ENCODE results near the gene ITGA3.
A peak's percentile ranks its signal among the peaks of the same experiment; 100 is the strongest.

The ITGA3 gene

GRCh38 chr17:50044483-50044882 lies 11.4 kb upstream of the ITGA3 start:
- TF ChIP-seq, protein P1, sequence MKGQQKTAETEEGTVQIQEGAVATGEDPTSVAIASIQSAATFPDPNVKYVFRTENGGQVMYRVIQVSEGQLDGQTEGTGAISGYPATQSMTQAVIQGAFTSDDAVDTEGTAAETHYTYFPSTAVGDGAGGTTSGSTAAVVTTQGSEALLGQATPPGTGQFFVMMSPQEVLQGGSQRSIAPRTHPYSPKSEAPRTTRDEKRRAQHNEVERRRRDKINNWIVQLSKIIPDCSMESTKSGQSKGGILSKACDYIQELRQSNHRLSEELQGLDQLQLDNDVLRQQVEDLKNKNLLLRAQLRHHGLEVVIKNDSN (IDR thresholded peaks at IDR 0.05), result no peak
- 0 out of 2 replicates have a peak, but pooled peaks have one; percentile 51 for TF ChIP-seq ZBTB7A (IDR thresholded peaks at IDR 0.05; ENCODE audit: low read depth)

DNA sequence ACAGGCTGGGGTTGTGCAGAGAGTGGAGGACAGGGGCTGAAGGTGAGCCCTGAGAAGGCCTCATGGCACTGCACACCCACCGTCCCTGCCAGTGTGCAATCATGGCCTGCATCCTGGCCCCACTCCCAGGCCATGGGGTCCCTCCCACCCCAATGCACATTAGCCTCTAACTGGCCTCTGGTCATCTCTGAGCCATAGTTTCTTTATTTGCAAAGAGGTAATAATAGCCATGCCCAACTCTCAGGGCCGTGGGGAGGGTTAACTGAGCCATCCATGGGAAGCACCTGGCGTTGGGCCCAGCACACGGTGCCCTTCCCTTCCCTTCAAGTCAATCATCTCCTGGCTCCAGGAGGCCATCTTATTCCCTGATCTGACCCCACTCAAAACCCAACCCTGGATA lies 10.8 kb upstream of the ITGA3 start:
- no peak for TF ChIP-seq EGR1 (IDR thresholded peaks at IDR 0.05)
- TF ChIP-seq NFIC (IDR thresholded peaks at IDR 0.05), result peak; percentile 18; the same call in 1 of the 2 replicates

GRCh38 chr17:50046179-50046578 lies 9.7 kb upstream of the ITGA3 start:
- TF ChIP-seq NFIC (IDR thresholded peaks at IDR 0.05), result peak; percentile 84
- TF ChIP-seq CREB1 (IDR thresholded peaks at IDR 0.05; ENCODE audit: low read depth), result no peak

DNA sequence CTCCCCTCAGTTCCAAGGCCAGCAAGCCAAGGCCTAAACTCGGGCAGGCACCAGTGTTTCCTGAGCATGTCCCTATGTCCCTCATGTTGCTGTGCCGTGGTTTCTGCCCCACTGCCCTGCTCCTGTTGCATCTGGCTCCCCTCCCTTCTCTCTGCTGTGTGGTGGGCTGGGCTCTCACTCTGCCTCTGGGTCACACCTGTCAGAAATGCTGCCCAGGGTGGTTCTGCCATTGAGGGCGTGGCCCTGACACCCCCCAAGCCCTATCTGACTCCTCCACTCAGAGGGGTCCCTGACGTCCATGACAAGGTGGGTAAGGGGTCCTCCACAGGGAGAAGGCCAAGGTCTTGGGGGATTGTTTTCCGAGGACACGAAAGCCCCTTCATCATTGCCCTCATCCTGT lies 9.2 kb upstream of the ITGA3 start:
- TF ChIP-seq EGR1 (IDR thresholded peaks at IDR 0.05) (no peak), NFIC (IDR thresholded peaks at IDR 0.05) (no peak), TAF1 (IDR thresholded peaks at IDR 0.05; ENCODE audit: low read depth) (no peak), TCF12 (IDR thresholded peaks at IDR 0.05; ENCODE audit: low read depth) (no peak), ZBTB7A (IDR thresholded peaks at IDR 0.05; ENCODE audit: low read depth) (no peak), MAX (IDR thresholded peaks at IDR 0.05) (no peak), FOXM1 (IDR thresholded peaks at IDR 0.05; ENCODE audit: borderline replicate concordance, low read depth) (no peak), EP300 (IDR thresholded peaks at IDR 0.05; ENCODE audit: borderline replicate concordance) (no peak)
- TF ChIP-seq, protein P2, sequence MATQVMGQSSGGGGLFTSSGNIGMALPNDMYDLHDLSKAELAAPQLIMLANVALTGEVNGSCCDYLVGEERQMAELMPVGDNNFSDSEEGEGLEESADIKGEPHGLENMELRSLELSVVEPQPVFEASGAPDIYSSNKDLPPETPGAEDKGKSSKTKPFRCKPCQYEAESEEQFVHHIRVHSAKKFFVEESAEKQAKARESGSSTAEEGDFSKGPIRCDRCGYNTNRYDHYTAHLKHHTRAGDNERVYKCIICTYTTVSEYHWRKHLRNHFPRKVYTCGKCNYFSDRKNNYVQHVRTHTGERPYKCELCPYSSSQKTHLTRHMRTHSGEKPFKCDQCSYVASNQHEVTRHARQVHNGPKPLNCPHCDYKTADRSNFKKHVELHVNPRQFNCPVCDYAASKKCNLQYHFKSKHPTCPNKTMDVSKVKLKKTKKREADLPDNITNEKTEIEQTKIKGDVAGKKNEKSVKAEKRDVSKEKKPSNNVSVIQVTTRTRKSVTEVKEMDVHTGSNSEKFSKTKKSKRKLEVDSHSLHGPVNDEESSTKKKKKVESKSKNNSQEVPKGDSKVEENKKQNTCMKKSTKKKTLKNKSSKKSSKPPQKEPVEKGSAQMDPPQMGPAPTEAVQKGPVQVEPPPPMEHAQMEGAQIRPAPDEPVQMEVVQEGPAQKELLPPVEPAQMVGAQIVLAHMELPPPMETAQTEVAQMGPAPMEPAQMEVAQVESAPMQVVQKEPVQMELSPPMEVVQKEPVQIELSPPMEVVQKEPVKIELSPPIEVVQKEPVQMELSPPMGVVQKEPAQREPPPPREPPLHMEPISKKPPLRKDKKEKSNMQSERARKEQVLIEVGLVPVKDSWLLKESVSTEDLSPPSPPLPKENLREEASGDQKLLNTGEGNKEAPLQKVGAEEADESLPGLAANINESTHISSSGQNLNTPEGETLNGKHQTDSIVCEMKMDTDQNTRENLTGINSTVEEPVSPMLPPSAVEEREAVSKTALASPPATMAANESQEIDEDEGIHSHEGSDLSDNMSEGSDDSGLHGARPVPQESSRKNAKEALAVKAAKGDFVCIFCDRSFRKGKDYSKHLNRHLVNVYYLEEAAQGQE (IDR thresholded peaks at IDR 0.05; ENCODE audit: low read depth), result no peak

- no peak for TF ChIP-seq NFIC (IDR thresholded peaks at IDR 0.05)
- TF ChIP-seq FOXM1 (IDR thresholded peaks at IDR 0.05; ENCODE audit: borderline replicate concordance, low read depth), result no peak
- TF ChIP-seq TCF12 (IDR thresholded peaks at IDR 0.05; ENCODE audit: low read depth), result no peak
- TF ChIP-seq EP300 (IDR thresholded peaks at IDR 0.05; ENCODE audit: borderline replicate concordance), result no peak
- TF ChIP-seq, protein P1 (IDR thresholded peaks at IDR 0.05), result no peak
- TF ChIP-seq MAX (IDR thresholded peaks at IDR 0.05), result no peak
- TF ChIP-seq, protein P2 (IDR thresholded peaks at IDR 0.05; ENCODE audit: low read depth), result no peak
- TF ChIP-seq RAD21 (IDR thresholded peaks at IDR 0.05; ENCODE audit: low read depth), result no peak
- TF ChIP-seq TAF1 (IDR thresholded peaks at IDR 0.05; ENCODE audit: low read depth), result no peak
- TF ChIP-seq CEBPB (IDR thresholded peaks at IDR 0.05), result no peak
- TF ChIP-seq CREB1 (IDR thresholded peaks at IDR 0.05; ENCODE audit: low read depth), result no peak
- no peak for TF ChIP-seq EGR1 (IDR thresholded peaks at IDR 0.05)
Observed at GRCh38 chr17:50047083-50047482, 8.8 kb upstream of the ITGA3 start.

DNA sequence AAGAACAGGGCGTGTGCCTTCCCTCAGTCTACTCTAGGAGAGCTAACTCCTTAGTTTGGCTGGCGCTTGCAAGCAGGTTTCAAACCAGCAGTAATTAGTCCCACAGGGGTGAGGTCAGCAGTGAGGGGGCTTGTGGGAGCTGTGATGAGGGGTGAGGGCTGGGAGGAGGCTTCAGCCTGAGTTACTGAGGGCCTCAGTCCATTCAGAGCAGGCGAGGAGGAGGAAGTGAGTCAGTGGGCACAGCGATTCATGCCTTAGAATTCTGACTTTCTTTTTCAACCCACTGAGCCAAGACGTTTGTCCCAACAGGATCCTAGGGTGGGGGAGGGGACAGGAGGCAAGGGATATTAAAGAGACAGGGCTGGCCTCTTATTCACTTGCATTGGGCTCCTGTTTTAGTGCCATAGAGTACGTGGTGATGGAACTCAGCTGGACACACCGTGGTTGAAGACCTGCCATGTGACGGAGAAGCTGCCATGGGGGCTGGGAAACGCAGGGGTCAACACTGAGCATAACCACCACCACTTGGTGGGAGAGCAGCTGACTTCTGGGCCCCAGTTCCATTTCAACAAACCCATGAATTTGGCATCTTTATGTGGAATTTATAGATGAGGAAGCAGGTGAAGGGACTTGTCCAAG lies 8.3 kb upstream of the ITGA3 start:
- peak; percentile 29; the same call in 1 of the 2 replicates for TF ChIP-seq TEAD4 (IDR thresholded peaks at IDR 0.05)
- TF ChIP-seq TCF12 (IDR thresholded peaks at IDR 0.05; ENCODE audit: low read depth), result peak; percentile 83
- TF ChIP-seq RAD21 (IDR thresholded peaks at IDR 0.05; ENCODE audit: low read depth), result no peak
- TF ChIP-seq, protein P1 (IDR thresholded peaks at IDR 0.05), result no peak
- no peak for TF ChIP-seq CEBPB (IDR thresholded peaks at IDR 0.05)
- no peak for TF ChIP-seq CREB1 (IDR thresholded peaks at IDR 0.05; ENCODE audit: low read depth)
- no peak for TF ChIP-seq TAF1 (IDR thresholded peaks at IDR 0.05; ENCODE audit: low read depth)
- TF ChIP-seq MAX (IDR thresholded peaks at IDR 0.05), result peak; percentile 57
- peak; percentile 53; the same call in 1 of the 2 replicates for TF ChIP-seq FOXM1 (IDR thresholded peaks at IDR 0.05; ENCODE audit: borderline replicate concordance, low read depth)
- TF ChIP-seq NFIC (IDR thresholded peaks at IDR 0.05), result peak; percentile 78
- TF ChIP-seq ZBTB7A (IDR thresholded peaks at IDR 0.05; ENCODE audit: low read depth), result 0 out of 2 replicates have a peak, but pooled peaks have one; percentile 52
- no peak for TF ChIP-seq YY1 (IDR thresholded peaks at IDR 0.05; ENCODE audit: low read depth)
- TF ChIP-seq EP300 (IDR thresholded peaks at IDR 0.05; ENCODE audit: borderline replicate concordance), result peak; percentile 87
- TF ChIP-seq, protein P2 (IDR thresholded peaks at IDR 0.05; ENCODE audit: low read depth), result no peak
- TF ChIP-seq EGR1 (IDR thresholded peaks at IDR 0.05), result no peak
